Activated T-cell treated with anti-CD3 and anti-CD28 coated beads for 1 hour (primary cell): Measurements from ENCODE around the gene C2orf66.

ENCODE experiments used
- DNase-seq: peaks from one replicate; pipeline ENCODE4 v3.0.0-alpha.2; 2020; ENCODE audit warnings: low read depth

C2orf66 gene

DNA sequence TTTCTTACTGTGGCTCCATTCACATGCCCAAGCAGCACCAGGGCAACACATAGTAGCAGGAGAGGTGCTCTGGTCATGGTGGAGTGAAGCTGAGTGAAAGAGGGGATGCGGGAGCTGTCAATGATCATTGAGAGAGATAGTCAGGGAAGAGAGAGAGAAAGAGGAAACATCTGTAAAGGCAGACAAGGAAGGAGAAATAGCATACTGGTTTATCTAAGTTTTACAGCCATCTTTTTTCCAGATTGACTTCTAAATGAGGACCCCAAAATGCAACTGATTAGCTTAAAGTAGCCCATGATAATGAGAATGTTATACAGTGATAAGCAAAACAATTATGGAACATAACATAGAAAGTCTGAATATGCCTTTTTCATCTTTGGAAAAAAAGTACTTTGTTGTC is at the start of gene C2orf66:
Gene C2orf66, minus strand, starts transcription at position 96 of the 400 bp plus-strand sequence. Its CDS starts 19 bp downstream, at position 77.
- DNase-seq = no peak

DNA sequence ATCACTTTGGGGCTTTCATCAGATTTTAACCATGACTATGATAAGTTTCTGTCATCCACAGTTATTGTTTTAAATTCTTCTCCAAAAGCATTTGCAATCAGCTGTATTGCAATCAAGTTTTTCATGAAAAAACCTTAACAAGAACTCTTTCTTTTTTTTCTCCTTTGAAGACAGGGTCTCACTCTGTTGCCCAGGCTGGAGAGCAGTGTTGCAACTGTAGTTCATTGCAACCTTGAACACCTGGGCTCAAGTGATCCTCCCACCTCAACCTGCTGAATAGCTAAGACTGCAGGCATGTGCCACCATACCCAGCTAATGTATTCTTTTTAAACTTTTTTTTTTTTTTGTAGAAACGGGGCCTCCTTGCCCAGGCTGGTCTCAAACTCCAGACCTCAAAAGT is 45.5 kb upstream of the C2orf66 start:
- no peak for DNase-seq

DNA sequence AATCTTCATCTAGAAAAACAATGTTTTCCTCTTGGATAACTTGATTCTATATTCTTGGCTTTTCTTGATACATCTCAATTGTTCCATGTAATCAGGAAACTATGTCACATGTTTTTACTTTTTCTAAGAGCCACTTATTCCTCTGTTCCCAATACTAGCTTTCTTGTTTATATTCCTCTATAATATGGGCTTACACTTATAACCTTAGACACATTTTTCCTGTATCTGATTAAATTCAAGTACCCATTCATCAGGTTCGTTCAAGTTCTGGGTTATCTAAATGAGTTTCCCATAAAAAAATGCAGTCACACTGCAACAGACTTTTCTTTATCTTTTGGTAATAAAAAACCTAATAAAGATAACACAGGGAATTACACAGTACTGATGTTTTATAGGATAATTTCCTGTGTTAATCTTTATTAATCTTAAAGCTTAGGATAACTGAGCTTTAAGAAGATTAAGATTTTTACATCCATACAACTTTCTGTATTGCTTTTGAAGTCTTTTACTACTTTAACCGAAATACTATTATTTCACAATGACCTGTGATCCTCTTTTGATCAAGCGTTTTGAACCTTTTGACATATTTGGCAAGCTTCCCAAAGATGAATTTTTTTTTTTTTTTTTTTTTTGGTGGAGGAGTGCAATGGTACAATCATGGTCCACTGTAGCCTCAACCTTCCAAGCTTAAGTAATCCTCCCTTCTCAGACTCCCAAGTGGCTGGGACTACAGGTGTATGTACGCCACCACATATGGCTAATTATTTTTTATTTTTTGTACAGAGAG is 44.3 kb upstream of the C2orf66 start:
- no peak for DNase-seq

DNA sequence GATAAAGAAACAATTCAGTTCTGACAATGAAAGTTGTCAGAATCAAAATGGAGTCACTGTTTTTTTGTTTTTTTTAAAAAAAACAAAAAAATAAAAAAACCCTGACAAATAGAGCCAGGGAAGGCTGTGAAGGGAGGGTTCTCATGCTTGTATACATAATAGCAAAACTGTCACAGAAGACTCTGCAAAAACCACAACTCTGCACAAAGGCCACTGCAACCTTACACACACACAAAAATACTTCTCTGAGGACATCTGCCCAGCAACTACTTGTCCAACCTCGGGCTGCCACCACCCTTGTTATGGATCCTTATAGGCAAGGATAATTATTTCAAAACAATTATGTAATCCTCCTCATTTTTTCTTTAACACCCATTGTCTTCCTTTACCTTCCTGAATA is 41.9 kb upstream of the C2orf66 start:
- no peak for DNase-seq

DNA sequence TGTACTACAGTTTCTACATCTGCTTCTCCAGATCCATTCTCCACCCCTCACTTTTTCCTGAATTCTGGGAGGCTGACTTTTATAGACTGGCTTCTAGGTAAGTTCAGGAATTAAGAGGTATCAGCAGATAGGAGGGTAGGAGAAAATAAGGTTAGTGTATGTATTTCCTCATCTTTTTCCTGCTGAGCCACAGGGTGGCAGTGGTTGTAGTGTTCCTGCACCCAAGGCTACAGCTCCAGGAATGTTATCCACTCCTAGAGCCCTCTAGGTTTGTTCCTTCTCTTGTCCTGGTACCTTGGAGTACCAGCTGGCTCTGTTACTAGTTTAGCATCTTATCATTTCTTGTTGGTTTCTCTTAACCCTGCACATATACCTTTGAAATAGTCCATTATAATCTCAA is 40.7 kb upstream of the C2orf66 start:
- no peak for DNase-seq

DNA sequence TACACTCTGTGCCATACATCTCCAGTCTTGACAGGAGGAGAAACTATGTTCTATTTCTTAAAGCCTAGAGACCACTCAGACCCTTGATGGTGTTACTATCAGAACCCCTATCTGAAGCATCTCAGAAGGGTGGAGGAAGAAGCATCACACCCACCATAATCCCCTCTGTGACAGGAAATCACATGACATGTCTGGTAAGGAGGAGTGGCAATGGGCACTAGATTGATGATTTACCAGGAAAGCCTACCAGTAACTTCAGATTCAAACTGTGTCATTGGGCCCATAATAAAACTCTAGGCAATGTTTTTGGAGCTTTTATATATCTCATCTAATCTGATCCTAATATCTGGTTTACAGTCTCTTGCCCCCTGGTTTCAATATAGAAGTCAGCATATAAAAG is 37.1 kb upstream of the C2orf66 start:
- no peak for DNase-seq

DNA sequence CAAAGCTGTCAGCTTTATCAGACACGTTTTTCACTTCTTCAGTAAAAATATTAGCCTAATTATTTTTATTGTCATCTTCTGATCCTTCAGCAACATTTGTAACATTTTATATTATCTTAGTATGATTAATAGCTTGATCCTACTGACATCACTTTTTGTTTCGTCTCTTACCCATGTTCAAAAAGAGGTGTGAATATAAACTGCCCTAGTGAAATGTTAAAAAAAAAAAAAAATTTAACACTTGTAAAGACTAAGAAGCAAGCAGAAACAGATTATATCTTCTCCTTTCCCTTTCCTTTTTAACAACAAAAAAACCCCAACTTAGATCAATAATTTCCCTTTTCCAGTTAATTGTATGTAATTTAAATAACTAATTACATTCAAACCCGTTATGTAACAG is 36.2 kb upstream of the C2orf66 start:
- DNase-seq = no peak

DNA sequence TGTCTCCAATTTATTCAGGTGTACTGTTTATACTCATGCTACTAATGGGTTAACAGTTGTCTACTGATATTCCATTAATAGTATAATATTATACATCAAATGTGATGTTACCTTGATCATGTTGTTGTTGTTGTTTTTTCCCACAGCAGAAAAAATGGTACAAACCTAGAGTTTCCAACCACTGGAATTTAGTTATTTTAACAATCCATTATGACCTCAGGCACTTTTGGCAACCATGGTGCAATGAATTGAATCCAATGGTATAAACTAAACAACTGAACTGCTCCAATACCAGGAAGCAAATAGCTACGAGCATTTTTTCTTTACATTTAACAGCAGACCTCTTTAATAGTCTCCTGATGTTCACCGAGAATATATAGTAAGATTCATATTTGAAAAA is 31.0 kb upstream of the C2orf66 start:
- no peak for DNase-seq

DNA sequence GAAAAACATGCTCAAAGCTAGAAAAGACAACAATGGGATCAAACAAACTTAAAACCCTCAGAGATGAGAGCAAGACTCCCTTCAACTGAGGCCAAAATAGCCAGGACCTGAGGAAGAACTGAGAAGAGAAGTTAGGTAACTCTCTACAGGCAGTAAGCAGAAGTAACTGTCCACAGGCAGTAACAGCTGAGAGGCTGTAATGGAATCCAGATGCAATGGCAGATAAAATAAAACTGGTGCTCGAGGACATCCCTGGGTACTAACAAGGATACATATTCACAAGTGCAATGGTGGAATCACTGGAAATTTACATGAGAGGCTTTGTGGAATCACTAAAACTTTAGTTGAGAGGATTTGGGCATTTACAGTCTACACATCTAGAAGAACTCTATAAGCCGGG is 30.4 kb upstream of the C2orf66 start:
- no peak for DNase-seq

DNA sequence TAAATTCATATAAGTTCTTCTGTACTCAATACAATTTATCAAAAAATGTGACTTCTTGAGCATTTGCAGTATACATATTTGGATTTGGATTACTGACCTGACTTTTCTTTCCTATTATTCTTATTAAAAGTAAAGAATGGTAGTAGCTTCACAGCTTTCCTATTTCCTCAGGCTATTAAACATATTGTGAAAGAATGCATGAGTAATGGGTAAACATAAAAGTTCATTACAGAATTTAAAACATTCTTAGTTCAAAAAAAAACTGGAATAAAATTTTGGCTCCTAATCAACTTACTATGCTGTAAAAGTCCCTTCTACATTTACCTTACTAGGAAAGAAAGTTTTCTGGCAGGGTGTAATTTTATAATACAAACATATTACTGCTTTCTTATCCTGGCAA is 27.3 kb upstream of the C2orf66 start:
- DNase-seq = no peak

DNA sequence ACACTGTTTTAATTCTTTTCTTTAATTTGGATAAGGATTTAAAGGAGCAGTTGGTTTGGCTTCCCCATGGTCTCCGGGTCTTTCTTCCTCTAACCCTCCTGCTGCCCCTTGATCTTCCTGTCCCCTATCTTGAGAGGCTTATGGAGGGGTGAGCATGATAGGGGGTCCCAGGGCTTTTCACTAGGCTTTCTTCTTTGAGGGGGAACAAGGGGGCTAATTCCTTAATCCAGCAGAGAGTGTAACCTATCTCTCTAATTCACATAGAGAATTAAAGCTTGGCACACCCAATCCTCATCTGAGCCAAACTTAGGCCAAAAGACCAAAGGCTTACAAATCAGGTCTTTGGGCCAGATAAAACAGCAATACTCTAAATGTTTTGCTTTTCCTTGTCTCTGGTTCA is 21.5 kb upstream of the C2orf66 start:
- DNase-seq = no peak

DNA sequence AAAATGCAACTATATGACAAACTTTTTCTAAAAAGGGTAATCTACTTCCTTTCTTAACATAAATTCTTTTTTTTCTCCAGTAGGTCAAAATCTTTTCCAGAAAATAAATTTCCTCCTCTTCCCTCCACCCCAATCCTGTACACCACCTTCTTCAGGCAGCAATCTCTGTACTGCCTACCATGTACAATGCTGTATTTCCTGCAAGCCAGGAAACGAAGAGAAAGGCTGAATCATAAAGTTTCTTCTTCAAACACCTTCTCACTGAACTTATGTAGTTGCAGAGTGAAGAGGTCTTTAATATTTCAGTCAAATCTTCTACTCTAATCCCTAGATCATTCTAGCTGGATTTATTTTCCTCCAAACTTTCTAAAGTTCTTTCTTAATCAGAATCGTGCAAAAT is 18.2 kb upstream of the C2orf66 start:
- DNase-seq = no peak

DNA sequence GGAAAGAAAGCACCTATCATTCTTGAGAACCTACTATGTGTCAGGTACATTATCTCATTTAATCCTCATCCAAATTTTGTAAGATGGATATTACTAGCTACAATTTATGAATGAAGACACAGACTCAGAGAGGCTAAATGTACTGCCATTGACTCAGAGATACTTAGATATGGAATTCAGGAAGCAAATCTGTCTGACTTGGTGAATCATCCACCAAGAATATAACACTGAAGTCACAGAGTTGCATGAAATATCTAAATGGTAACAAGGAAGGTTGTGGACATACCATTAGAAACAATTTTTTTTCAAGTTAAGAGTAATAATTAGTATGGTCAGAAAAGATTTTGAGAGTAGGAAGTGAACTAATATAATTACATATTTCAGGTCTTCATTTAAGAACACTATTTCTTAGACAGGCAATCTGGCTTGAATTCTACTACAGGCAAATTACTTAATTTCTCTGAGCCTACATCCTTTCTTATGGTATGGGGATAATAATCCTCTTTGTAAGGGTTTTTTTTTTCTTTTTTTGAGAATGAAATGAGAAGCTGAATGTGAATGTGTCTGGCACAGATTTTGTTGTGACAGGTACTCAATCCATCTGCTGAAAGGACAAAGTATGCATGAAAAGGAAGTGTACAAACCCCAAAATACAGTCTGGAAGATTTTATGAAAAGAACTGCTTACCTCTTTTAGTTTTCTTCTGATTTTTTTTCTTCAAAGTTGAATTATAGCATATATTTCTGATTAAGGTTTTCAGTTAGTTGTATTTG is 14.8 kb upstream of the C2orf66 start:
- no peak for DNase-seq

DNA sequence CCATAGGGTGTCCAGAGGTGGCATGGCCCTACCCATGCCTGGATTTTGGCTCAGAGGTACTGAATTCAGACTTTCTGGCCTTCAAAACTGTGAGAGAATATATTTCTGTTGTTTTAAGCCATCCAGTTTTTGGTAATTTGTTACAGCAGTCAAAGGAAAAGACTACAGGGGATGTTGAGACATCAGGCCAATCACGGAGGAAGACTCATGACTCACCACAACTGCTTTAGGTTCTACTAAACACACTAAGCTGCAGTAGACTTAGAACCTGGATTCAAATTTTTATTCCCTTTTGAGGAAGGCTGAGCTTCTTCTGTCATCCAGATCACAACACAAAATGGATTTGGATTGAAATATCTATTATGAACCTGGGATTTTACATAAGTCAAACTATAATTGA is 12.0 kb upstream of the C2orf66 start:
- DNase-seq = no peak

DNA sequence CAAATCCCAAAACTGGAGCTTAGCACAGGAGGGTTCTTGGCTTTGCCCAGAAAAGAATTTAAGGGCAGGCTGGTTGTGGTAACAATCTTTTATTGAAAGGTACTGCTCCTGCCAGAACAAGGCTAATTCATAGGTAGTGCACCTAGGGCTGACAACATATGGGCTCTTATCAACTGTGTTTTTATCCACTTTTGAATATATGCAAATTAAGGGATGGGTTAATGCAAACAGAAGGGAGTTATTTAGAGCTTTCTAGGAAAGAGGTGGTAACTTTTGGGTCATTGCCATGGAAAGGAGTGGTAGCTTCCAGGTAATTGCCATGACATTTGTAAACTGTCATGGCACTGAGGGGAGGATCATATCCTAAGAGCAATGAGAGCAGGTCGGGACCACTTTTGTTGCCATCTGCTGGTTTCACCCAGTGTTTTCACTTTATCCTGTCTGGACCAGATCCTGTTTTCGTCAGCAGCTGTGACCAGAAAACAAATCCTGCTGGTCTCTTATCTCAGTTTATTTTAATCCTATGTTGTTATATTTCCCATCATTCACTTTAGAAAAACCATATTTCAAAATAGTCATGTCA is 981 bp downstream of the C2orf66 start:
- DNase-seq = no peak

DNA sequence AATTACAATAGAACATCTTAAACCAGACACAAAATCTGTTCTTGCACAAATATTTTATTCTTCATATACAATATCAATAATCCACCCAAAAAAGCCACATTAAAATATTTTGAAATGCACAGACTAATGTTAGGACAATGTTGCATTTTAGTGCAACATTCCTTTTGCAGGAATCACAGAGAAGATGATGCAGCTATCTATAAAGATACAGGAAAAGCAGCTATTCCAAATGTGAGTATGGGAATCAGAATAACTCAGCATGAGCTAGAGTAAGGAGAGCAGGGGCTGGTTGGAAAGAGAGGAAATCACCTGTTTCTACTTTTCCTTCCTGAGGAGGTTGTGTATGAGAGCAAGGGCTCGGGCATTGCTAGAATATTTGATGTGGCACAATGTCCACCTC is 4.8 kb downstream of the C2orf66 start:
- no peak for DNase-seq

DNA sequence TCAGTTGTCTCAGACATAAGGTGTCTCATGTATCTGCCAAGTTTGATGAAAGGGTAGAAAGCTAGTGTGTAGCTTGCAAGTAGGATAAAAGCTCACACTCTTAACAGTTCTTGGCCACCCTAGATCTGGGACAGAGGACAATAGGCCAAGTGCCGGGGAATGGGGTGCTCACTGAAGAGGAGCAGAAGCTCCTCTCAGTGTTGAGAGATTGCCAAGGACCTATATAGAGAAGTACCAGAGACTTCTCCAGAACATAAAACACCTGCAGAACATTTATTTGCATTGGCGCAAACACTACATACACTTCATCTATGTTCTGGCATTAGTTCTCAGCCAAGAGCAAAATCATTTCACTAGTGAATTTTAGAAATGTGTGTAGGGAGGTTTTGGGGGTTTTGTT is 6.8 kb downstream of the C2orf66 start:
- DNase-seq = no peak

DNA sequence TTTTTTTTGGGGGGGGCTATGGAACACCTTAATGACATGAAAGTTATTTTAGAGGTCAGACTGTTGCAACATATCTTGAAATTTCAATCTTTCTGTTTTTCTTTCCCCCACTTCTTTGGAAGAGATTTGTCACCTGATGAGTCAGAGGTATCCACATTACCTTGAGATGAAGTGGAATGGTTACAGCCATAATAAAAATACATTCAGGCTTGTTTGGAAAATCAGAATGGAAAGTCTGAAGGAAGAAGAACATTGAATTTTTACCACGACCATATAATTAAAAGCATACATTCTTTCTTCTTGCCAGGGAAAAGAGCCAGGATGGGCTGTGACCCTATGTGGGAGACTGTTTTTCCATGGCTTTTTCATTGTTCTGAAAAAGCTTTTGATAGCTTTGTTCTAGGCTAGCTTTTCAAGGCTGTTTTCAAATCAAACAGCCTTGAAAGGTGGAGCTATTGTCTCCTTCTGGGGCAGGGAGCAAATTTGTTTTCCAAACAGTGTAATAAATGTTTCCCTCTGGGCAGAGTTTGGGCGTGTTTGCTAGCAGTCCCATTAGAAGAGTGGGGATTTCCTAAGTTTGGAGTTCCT is 7.4 kb downstream of the C2orf66 start:
- no peak for DNase-seq

DNA sequence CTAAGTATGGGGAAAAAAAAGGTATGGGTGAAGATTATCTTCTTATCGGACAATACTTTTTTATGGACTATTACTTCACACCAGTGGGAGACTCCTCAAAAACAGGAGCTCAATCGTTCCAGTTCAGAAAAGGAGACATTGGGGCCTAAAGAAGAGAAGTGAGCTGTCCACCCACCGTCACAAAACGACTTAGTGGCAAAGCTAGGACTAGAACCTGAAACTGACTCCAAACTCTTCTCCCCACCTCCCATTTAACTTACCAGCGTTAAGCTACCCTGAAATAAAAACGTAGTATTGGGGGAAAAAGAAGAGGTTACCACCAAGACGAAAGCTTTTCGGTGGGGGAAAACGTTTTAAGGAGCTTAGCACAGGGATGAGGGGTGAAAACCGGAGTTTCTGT is 10.2 kb downstream of the C2orf66 start:
- DNase-seq = no peak

DNA sequence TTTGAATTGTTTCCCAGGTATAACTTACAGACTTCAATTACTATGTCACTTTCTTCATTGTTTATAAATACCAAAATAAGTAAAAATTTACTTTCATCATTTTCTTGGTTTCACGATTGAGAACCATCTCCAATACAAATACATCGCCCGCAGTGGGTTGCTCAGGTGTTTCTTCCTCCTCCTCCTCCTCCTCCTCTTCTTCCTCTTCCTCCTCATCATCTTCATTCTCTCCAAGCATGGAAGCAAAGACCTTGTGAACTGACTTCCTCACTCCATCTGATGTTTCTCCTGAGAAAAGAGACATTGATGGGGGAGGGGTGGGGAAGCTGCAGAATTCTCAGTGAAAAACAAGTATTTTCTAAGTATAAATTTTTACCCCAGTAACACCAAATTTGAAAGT is 16.3 kb downstream of the C2orf66 start:
- no peak for DNase-seq

DNA sequence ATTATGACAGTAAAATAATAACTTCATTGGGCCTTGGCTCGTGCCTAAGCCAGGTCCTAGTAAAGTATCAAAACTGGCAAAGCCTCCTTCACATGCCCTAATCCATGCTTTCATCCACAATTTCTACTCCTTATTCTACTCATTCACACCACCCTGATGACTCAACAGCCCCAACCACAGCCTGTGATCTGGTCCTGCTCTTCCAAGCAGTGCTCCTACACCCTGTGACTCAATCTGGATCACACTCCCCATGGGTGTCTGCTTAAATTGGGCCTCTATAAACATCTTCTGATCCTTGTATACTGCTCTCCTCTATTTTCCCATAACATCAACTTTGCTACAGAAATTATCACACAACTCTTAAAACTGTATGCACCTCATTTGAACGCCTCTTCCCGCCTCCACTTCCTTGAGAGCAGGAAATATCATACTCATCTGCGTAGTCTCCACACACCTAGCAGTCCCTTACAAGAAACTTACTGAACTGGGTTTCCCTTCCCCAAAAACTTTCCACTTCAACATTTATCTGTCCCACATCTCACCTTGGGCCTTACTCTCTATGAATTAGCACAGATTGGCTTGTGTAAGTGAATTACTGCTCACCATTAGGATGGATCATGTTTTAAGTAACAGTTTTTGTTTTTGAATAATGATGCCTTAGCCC is 25.6 kb downstream of the C2orf66 start:
- DNase-seq = no peak

DNA sequence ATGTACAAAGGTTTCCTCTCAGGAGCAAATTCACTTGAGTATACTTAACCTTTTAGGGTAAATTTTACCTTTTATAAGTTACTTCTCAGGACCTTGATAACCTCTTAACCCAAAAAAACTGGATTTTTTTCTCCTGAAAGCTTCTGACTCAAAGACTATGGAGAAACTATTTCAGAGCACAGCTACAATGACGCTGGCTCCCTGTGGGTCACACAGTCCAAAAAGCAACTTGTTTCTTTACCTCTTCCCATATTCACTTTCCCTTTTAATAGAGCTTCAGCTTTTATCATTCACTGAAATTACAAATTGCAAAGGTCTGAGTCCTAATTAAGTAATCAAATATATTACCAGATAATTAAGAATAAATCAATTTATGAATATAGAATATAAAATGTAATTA is 42.1 kb downstream of the C2orf66 start:
- DNase-seq = no peak

DNA sequence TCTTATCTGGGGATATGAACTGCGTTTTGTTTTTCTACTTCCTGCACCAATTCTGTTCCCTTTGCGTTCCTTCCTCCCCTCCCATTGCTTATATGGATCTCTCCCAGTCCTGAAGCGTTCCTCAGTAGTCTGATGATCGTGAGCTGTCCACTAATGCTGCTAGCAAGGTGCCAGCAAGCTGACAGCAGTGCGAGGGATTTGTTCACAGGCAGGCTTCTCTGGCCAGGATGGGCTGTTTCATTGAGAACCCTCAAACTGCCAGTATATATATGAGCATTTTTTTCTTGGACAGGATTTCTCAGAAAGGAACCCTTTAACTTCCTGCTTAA is 49.8 kb downstream of the C2orf66 start:
- no peak for DNase-seq
